HEK293T (cell line): Measurements from ENCODE around the gene PCBP1.
"Not testable (repeated sequence)": the region's sequence is repeated elsewhere in the genome, so short reads cannot be mapped to it uniquely, and the experiment has no call there.

Experiments used
- CTCF ChIA-PET: fragments of 350-600 bp; formaldehyde crosslinking; extraction: SDS; loops from one replicate; lab custom pipeline; 2021; ENCODE audit warnings: antibody characterized with exemption, inconsistent platforms; lab: Yijun Ruan, JAX
- POLR2A ChIA-PET: fragments of 350-600 bp; formaldehyde crosslinking; extraction: SDS; loops from one replicate; lab custom pipeline; 2020; ENCODE audit warnings: antibody characterized with exemption, inconsistent platforms; lab: Yijun Ruan, JAX
- DNase-seq: peaks from one replicate; pipeline ENCODE4 v3.0.0; 2012; ENCODE audit warnings: mixed read lengths; ENCODE audit errors: extremely low spot score
- ARNT ChIP-seq: fragments of 450-650 bp; IDR thresholded peaks from 2 replicates; pipeline ENCODE4 v1.6.1; 2017; ENCODE audit warnings: mild to moderate bottlenecking
- BHLHE40 ChIP-seq: fragments of 450-650 bp; IDR thresholded peaks from 2 replicates; pipeline ENCODE4 v1.6.1; 2016; ENCODE audit warnings: mild to moderate bottlenecking, moderate library complexity, borderline replicate concordance
- CTBP1 ChIP-seq: fragments of 450-650 bp; IDR thresholded peaks from 2 replicates; pipeline ENCODE4 v1.6.1; 2016; ENCODE audit warnings: borderline replicate concordance
- ELF4 ChIP-seq: fragments of 450-650 bp; IDR thresholded peaks from 2 replicates; pipeline ENCODE4 v1.6.1; 2017; ENCODE audit warnings: antibody characterized with exemption
- FOXK2 ChIP-seq: fragments of 450-650 bp; IDR thresholded peaks from 2 replicates; pipeline ENCODE4 v1.6.1; 2016; ENCODE audit warnings: mild to moderate bottlenecking
- FOXM1 ChIP-seq: fragments of 450-650 bp; IDR thresholded peaks from 2 replicates; pipeline ENCODE4 v1.6.1; 2017; ENCODE audit warnings: mild to moderate bottlenecking, borderline replicate concordance
- LEF1 ChIP-seq: fragments of 450-650 bp; IDR thresholded peaks from 2 replicates; pipeline ENCODE4 v1.6.1; 2017; ENCODE audit warnings: mild to moderate bottlenecking, borderline replicate concordance
- NFRKB ChIP-seq: fragments of 450-650 bp; IDR thresholded peaks from 2 replicates; pipeline ENCODE4 v1.6.1; 2016; ENCODE audit warnings: mild to moderate bottlenecking, moderate library complexity
- SP1 ChIP-seq: fragments of 450-650 bp; IDR thresholded peaks from 2 replicates; pipeline ENCODE4 v1.6.1; 2017
- TARDBP ChIP-seq: fragments of 450-650 bp; IDR thresholded peaks from 2 replicates; pipeline ENCODE4 v1.6.1; 2016
- ZNF384 ChIP-seq: fragments of 450-650 bp; IDR thresholded peaks from 2 replicates; pipeline ENCODE4 v1.6.1; 2016
- TF ChIP-seq, protein P1 (sequence below): fragments of 450-650 bp; IDR thresholded peaks from 2 replicates; pipeline ENCODE4 v1.6.1; 2016

The PCBP1 gene

DNA sequence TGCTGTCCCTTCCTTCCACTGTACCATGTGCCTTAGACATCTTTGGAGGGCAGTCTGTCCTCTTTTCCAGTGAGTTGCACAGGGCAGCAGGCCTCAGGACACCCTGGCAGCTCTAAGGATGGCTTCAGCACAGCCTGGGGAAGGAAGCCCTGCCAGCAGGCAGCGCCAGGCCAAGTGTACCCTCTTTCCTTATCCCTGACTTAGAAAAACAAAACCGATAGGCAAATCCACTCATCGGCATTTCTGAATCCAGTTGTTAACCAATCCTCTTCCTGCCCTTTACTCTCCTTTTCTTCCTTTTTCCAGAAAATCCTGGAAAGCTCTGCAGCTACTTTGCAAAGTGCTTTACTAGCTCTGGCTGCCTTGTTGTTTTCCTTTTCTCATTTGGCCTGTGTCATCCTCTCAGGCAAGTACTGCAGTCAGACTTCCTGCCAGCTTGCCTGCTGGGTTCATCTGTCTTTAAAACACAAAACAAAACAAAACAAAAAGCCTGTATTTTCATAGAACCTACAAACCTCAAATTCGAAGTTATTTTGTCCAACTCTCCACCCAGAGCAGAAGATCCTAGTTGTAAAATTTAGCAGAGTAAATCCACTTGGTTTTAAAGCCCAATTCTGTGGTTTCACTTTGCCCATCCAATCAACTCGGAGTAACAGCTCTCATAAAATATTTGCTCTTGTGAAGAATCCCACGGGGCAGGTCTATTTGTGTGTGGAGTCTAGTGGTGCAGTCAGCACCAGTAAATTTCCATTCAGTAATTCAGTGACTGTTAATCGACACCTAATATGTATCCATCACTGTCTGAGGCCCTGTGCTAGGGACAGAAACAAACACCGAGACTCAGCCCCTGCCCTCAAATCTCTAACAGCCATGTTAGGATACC is 45.2 kb downstream of the PCBP1 start:
- CTCF ChIA-PET, result interaction anchor here (1.0 to 1.7 kb wide), 2 partner anchors 44 to 408 kb away, joined by 3 to 5 read pairs; no protein-coding TSS in a partner anchor
- no peak for DNase-seq
- no peak for TF ChIP-seq LEF1
- TF ChIP-seq CTBP1, result no peak
- no peak for TF ChIP-seq NFRKB
- no peak for TF ChIP-seq SP1
- no peak for TF ChIP-seq FOXK2
- TF ChIP-seq TARDBP, result no peak
- POLR2A ChIA-PET, result interaction anchor here (0.7 to 4.9 kb wide), 14 partner anchors 8 to 219 kb away, joined by 3 to 85 read pairs (median 4); partner anchors contain the start of genes MXD1, PCBP1 and SNRPG

DNA sequence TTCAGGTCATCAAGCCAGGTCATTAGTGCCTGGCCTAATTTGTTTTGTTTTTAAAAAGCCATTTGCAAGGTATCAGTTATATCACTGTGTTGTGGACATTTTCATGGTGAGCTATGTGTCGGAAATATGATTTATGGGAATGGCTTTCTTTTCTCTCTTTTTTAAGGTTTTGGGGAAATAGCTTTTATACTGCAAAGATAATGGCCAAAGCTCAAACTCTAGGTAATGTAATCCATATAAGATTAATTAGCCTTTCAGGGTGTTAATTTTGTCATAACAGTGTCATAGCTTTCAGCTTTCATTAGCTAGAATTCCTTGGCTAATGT is 45.8 kb downstream of the PCBP1 start:
- no peak for TF ChIP-seq ARNT
- TF ChIP-seq, protein P1, sequence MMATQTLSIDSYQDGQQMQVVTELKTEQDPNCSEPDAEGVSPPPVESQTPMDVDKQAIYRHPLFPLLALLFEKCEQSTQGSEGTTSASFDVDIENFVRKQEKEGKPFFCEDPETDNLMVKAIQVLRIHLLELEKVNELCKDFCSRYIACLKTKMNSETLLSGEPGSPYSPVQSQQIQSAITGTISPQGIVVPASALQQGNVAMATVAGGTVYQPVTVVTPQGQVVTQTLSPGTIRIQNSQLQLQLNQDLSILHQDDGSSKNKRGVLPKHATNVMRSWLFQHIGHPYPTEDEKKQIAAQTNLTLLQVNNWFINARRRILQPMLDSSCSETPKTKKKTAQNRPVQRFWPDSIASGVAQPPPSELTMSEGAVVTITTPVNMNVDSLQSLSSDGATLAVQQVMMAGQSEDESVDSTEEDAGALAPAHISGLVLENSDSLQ, result peak; percentile 92
- CTCF ChIA-PET, result interaction anchor here (1.7 kb wide), 1 partner anchor 408 kb away, joined by 5 read pairs; no protein-coding TSS in a partner anchor

DNA sequence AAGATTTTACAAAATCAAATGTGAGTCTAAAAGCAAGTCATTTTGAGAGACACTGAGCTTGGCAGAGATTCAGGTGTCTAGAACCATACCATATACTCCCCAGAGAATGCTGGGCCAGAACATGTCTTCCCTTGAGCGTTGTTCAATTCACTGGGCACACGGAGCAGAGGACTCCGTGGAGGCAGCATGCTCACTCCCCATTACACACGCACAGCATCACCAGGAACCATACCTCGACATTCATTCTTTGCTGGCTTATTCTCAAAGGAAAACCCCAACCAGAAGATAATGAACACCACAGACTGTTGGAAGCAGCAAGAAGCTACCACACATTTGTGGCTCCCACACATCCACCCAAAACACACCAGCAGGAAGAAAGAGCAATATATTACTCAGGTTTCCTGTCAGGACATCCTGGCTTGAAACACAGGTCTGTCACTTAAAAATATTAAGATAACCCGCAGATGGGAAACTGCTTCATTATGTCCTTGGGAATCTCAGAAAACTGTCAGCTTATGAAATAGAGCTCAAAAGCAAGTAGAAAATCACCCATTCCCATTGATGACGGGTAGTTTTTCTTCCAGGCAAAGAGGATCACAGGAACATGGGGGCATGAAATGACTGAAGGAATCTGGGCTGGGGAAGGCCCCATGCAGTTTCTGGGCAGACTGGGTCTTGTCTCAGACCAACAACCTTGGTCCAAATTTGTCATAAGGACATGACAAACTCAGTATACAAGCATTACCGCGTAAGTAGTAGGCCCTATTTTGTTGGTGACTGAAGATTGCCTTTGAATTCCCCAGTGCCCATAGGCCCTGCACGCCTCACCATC is 46.4 kb downstream of the PCBP1 start:
- no peak for TF ChIP-seq ELF4
- TF ChIP-seq ARNT, result no peak
- TF ChIP-seq FOXK2, result no peak
- TF ChIP-seq, protein P1, result no peak
- TF ChIP-seq CTBP1, result no peak
- no peak for TF ChIP-seq TARDBP
- TF ChIP-seq NFRKB, result no peak
- no peak for TF ChIP-seq BHLHE40
- TF ChIP-seq LEF1, result no peak
- TF ChIP-seq FOXM1, result no peak
- no peak for TF ChIP-seq ZNF384
- POLR2A ChIA-PET, result interaction anchor here (0.8 to 4.9 kb wide), 14 partner anchors 9 to 220 kb away, joined by 3 to 85 read pairs (median 4); partner anchors contain the start of genes MXD1, PCBP1 and SNRPG
- CTCF ChIA-PET, result interaction anchor here (0.6 to 1.7 kb wide), 2 partner anchors 124 to 409 kb away, joined by 3 to 5 read pairs; no protein-coding TSS in a partner anchor
- no peak for DNase-seq

More for the DNA sequence above, 45.8 kb downstream of the PCBP1 start:
- POLR2A ChIA-PET, result interaction anchor here (0.8 to 4.9 kb wide), 14 partner anchors 8 to 220 kb away, joined by 3 to 85 read pairs (median 4); partner anchors contain the start of genes MXD1, PCBP1 and SNRPG
- no peak for DNase-seq

DNA sequence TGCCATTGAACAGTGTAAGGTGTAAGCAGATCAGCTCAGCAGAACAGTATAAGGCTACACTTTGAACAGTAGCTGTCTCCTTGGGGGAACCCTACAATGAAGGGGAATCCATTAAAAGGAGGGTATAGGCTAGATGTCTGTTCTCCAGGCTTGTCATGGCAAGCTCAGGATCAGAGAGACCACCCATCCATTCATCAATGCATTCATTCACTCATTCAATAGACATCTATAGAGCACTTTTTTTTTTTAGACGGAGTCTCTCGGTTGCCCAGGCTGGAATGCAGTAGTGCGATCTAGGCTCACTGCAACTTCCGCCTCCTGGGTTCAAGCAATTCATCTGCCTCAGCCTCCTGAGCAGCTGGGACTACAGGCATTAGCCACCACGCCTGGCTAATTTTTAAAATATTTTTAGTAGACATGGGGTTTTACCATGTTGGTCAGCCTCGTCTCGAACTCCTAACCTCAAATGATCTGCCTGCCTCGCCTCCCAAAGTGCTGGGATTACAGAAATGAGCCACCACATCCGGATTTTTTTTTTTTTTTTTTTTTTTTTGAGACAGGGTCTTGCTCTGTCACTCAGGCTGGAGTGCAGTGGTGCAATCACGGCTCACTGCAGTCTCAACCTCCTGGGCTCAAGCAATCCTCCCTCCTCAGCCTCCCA is 47.2 kb downstream of the PCBP1 start:
- CTCF ChIA-PET, DNase-seq: not testable (repeated sequence)
- POLR2A ChIA-PET, result interaction anchor here (0.9 to 4.9 kb wide), 6 partner anchors 10 to 159 kb away, joined by 3 to 85 read pairs (median 21); partner anchors contain the start of genes PCBP1 and SNRPG
